Stimulated activated CD4-positive, alpha-beta T cell treated with anti-CD3 and anti-CD28 coated beads, Interleukin-4, amount 100 ng/mL, for 48 hours (primary cell): Measurements from ENCODE around the gene COX15.
"Not testable (repeated sequence)": the region's sequence is repeated elsewhere in the genome, so short reads cannot be mapped to it uniquely, and the experiment has no call there.

Experiments
- DNase-seq, 2 donors: peaks; one replicate each; pipeline ENCODE4 v3.0.0-alpha.2; 2020; ENCODE audit warnings: low read depth in 2 of 2

The COX15 gene

GRCh38 chr10:99732033-99732842 is at the start of gene COX15, which contains the start of gene CUTC:
TSS of gene COX15 (minus strand) at chr10:99732127. CDS start at chr10:99732049, 78 bp downstream.
TSS of gene CUTC (plus strand) at chr10:99732234. CDS start at chr10:99732349, 115 bp downstream.
- DNase-seq = peak; percentile 88 to 94

- no peak for DNase-seq
Measured at GRCh38 chr10:99779335-99779734, 47.4 kb upstream of the COX15 start.

- DNase-seq = no peak
Measured at GRCh38 chr10:99777918-99778714, 46.2 kb upstream of the COX15 start.

GRCh38 chr10:99775850-99776249 is 43.9 kb upstream of the COX15 start:
- no peak for DNase-seq

- DNase-seq = no peak
Measured at GRCh38 chr10:99770408-99771045, 38.6 kb upstream of the COX15 start.

GRCh38 chr10:99769706-99770105 is 37.8 kb upstream of the COX15 start:
- no peak for DNase-seq

- no peak for DNase-seq
Measured at GRCh38 chr10:99768556-99768955, 36.6 kb upstream of the COX15 start.

- DNase-seq = no peak
Measured at GRCh38 chr10:99767901-99768300, 36.0 kb upstream of the COX15 start.

- no peak for DNase-seq
Measured at GRCh38 chr10:99766302-99766681, 34.4 kb upstream of the COX15 start.

- DNase-seq = no peak
Measured at GRCh38 chr10:99765672-99766301, 33.9 kb upstream of the COX15 start.

GRCh38 chr10:99761365-99761764 is 29.4 kb upstream of the COX15 start:
- no peak for DNase-seq

- no peak for DNase-seq
Measured at GRCh38 chr10:99760321-99760720, 28.4 kb upstream of the COX15 start.

GRCh38 chr10:99758211-99758891 is 26.4 kb upstream of the COX15 start:
- no peak for DNase-seq

- no peak for DNase-seq
Measured at GRCh38 chr10:99756159-99756558, 24.2 kb upstream of the COX15 start.

- no peak for DNase-seq
Measured at GRCh38 chr10:99754670-99755069, 22.7 kb upstream of the COX15 start.

GRCh38 chr10:99750641-99751040 is 18.7 kb upstream of the COX15 start:
- DNase-seq = no peak

GRCh38 chr10:99748823-99749451 is 17.0 kb upstream of the COX15 start:
- no peak for DNase-seq

- DNase-seq = not testable (repeated sequence)
Measured at GRCh38 chr10:99746166-99746565, 14.2 kb upstream of the COX15 start.

GRCh38 chr10:99743841-99744240 is 11.9 kb upstream of the COX15 start:
- no peak for DNase-seq

- no peak for DNase-seq
Measured at GRCh38 chr10:99742701-99743100, 10.8 kb upstream of the COX15 start.

- no peak for DNase-seq
Measured at GRCh38 chr10:99742254-99742653, 10.3 kb upstream of the COX15 start.
